ENCODE measurements around the gene HLX.

GRCh38 chr1:220889848-220890287, 10.6 kb downstream of the HLX start:
- TF ChIP-seq CTCF (conservative IDR thresholded peaks at IDR 0.05 in 1 of 2, IDR thresholded peaks at IDR 0.05 in 1 of 2; ENCODE audit: low read depth in 1 of 2, low read length in 2 of 2) (no peak), EZH2 (IDR thresholded peaks at IDR 0.05; ENCODE audit: low read length, missing control alignments) (no peak)
